ENCODE results near the gene PDCD6IP. TPM values are rescaled to one million over a fixed set of nuclear protein-coding genes. Genes with fewer than 3 reads are reported as not detected.

Gene PDCD6IP
- total RNA-seq, 2 donors from 2014 or later, result 199 to 209 TPM

DNA sequence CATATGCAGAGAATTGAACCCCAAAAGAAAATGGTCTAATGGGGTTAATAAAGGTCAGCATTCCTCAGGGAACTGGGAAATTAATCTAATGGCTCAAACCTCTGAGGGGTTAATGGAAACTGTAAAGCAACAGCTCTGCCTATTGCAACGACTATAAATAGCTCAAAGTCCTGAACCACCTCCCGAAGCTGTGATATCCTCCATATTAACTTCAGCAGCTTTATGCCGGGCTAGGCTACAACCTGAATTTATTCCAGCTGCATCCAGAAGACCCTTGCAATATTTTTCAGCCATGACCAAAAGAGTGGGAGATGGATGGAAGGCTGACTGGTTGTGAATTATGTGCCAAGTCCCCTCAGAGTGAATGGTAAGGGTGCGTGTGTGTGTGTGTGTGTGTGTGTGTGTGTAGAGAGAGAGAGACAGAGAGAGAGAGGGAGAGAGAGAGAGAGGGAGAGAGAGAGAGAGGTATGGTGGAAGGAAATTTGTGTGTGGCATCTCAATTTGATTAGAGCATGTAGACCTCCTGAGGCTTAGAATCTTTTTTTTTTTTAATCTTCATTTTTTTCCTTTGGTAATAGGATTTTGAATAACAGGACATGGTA is 109.9 kb downstream of the PDCD6IP start:
- Mint-ChIP-seq H3K36me3 (ENCODE audit: low read depth) (no peaks in the 10 kb centered on the region), H3K27me3 (no peaks in the 10 kb centered on the region)

DNA sequence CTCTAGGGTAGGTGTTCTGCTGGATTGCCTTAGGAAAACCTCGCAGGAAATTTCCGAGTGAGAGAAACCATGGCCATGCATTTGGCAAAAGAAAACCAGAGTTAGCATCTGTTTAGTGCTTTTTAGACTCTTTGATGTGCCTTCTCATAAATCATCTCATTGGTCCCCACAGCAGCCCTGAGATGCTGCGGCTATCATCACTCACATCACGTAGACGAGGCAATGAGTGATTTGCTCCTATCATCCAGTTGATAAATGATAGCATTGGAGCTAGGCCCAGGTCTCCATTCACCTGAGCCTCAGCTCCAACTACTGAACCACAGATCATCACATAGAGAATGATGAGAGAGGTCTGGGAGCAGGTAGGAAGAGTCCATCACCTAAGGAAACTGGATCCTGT is 111.1 kb downstream of the PDCD6IP start:
- H3K4me3 Mint-ChIP-seq, result no peak overlapping the region
- H3K36me3 Mint-ChIP-seq (ENCODE audit: low read depth), result no peaks in the 10 kb centered on the region
- ATAC-seq (replicated peaks), result no peak
- H3K9me3 Mint-ChIP-seq, result no peaks in the 10 kb centered on the region
- H3K27me3 Mint-ChIP-seq, result no peaks in the 10 kb centered on the region
- H3K27ac Mint-ChIP-seq, result no peak overlapping the region
- no peaks in the 10 kb centered on the region for H3K4me1 Mint-ChIP-seq

More for the DNA sequence above, 109.9 kb downstream of the PDCD6IP start:
- Mint-ChIP-seq H3K4me1 (no peaks in the 10 kb centered on the region), H3K9me3 (no peaks in the 10 kb centered on the region), H3K4me3 (no peak overlapping the region), H3K27ac (no peak overlapping the region)
- ATAC-seq (replicated peaks), result no peak

DNA sequence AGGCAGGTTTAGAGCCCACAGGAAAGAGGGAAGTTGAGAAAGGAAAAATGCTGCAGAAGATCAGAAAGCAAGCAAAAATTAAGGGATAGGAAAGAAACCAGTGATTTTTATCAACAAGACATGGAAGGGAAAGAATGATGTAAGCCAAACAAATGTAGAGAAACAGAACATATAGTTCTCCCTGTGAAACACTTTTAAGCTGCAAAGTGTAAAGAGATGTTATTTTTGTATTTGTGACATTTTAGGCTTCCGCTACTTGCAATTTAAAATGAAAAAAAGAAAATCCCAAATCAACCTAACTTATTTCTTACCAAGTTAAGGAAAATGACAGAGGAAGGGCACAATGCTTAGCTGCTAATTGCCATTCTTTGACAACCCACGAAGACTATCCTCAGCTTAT is 111.6 kb downstream of the PDCD6IP start:
- peaks cover 2% of the 10 kb centered on the region for H3K27me3 Mint-ChIP-seq
- no peak overlapping the region for H3K27ac Mint-ChIP-seq
- no peaks in the 10 kb centered on the region for H3K9me3 Mint-ChIP-seq
- H3K4me3 Mint-ChIP-seq, result no peak overlapping the region
- ATAC-seq (replicated peaks), result no peak
- no peaks in the 10 kb centered on the region for H3K4me1 Mint-ChIP-seq
- H3K36me3 Mint-ChIP-seq (ENCODE audit: low read depth), result no peaks in the 10 kb centered on the region

DNA sequence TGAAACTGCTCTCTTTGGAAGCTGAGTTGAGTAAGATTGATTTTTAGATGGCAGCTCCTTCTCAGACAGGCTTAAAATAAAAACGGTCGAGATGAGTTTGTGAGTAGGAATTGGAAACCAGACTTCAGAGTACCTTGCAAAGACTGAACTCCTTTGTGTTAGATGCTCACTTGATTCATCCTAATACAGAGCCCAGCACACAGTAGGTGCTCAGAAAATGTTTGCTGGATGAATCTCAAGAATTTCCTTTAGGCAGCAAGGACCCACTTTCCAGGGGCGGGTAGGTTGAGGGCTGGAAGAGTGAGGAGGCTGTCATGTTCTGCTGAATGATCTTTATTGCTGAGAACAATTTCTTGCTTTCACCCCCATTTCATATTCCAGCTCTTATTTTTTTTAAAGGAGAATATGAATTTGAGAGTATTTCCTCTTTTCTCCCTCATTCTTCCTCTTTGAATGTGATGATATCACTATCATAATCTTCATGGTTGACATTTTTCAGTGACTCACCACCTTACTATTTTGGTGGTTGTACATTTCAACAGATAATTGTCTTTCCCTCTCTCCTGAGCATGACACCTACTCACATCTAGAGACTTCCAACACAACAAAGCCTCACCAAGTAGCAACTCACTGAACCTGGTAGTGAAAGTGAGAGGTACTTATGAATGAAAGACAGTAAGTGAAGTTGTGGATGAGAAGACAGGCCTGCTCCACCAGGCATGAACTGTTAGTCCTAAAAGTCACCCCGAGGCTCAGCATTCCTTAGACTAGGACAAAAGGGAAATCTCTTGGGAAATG is 113.3 kb downstream of the PDCD6IP start:
- Mint-ChIP-seq H3K4me1 (no peaks in the 10 kb centered on the region), H3K27me3 (peaks cover 6% of the 10 kb centered on the region), H3K36me3 (ENCODE audit: low read depth) (no peaks in the 10 kb centered on the region), H3K4me3 (no peak overlapping the region), H3K27ac (no peak overlapping the region), H3K9me3 (no peaks in the 10 kb centered on the region)
- ATAC-seq (replicated peaks), result no peak

DNA sequence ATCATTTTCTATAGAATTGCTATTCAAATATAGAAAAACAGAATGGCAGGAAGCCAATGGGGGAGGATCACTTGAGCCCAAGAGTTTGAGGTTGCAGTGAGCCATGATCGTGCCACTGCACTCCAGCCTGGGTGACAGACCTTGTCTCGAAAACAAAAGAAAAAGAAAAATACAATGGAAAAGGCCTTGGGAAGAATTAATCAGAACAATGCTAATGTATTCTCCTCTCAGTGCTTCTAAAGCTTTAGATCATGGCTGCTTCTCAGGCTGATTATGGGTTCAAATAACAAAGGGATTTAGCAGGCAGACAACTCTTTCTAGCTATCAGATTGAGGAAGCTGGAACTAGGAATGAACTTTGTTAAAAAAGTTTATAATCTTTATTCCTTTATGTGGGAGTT is 115.8 kb downstream of the PDCD6IP start:
- no peak overlapping the region for H3K4me3 Mint-ChIP-seq
- H3K27ac Mint-ChIP-seq, result no peak overlapping the region
- no peak for ATAC-seq (replicated peaks)
- H3K27me3 Mint-ChIP-seq, result peaks cover 6% of the 10 kb centered on the region
- no peaks in the 10 kb centered on the region for H3K36me3 Mint-ChIP-seq (ENCODE audit: low read depth)
- H3K9me3 Mint-ChIP-seq, result no peaks in the 10 kb centered on the region
- no peaks in the 10 kb centered on the region for H3K4me1 Mint-ChIP-seq

DNA sequence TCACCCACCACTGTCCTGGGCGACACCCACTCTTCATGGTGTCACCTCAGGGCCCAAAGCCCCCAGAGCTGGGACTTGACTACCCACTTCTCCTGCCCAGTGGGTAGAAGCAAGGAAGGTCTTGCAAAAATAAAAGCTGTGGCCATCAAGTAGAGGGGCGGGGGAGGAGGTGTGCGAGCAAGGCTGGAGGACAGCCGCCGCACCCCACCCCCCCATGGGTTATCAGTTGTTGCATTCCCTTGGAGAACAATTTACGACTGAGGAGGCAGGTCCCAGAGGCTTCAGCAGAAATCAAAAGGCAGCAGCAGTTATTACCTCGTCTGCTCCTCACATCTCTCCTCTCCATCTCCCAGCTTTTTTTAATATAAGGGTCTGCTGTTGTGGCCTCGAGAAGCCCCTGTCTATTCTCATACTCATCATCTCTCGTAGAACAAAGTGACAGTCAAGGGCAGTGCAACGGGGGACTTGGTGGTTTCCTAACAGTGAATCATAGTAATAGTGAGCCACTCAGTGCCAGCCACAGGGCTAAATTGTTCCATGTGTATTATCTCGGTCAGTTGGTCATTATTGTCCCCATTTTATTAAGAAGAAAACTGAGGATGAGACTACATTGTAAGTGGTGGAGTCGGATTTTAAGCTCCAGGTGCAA is 116.4 kb downstream of the PDCD6IP start:
- Mint-ChIP-seq H3K9me3 (no peaks in the 10 kb centered on the region), H3K4me1 (no peaks in the 10 kb centered on the region), H3K27me3 (peaks cover 6% of the 10 kb centered on the region), H3K4me3 (no peak overlapping the region), H3K36me3 (ENCODE audit: low read depth) (no peaks in the 10 kb centered on the region), H3K27ac (no peak overlapping the region)
- no peak for ATAC-seq (replicated peaks)

DNA sequence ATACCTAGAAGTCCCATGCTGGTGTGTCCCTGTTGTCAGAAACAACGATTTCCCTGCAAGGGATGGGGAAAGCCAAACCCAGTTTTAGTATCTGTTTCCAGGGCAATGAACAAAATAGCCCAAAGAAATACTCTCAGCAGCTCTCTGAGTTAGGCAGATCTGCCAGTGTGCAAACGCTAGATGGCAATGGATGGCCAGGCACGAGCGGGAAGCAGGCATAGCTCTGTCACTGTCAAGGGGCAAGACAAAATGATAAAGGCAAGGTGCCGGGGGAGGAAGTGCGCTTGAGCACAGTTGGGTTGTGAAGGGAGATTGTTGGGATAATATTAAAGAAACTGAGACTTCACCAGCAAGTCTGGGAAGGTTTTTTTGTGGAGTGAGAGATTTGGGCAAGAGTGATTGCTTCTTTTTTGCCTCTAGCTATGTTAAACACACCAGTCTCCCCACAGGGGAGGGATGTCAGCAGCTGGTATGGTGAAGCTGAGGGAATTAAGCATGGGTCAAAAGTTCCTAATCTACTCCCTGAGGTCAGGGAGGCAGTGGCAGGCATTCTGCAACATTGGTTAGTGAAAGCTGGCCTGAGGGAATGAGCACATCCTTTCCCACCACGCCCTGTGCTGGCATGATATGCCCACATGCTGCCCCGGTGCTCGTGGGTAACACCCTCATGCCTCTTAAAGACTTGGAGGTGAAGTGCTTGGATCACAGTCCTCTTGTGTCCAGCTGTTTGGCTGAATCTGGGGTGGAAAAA is 117.5 kb downstream of the PDCD6IP start:
- no peak for ATAC-seq (replicated peaks)
- Mint-ChIP-seq H3K9me3 (no peaks in the 10 kb centered on the region), H3K4me1 (no peaks in the 10 kb centered on the region), H3K4me3 (no peak overlapping the region), H3K27ac (no peak overlapping the region), H3K27me3 (peaks cover 6% of the 10 kb centered on the region), H3K36me3 (ENCODE audit: low read depth) (no peaks in the 10 kb centered on the region)

DNA sequence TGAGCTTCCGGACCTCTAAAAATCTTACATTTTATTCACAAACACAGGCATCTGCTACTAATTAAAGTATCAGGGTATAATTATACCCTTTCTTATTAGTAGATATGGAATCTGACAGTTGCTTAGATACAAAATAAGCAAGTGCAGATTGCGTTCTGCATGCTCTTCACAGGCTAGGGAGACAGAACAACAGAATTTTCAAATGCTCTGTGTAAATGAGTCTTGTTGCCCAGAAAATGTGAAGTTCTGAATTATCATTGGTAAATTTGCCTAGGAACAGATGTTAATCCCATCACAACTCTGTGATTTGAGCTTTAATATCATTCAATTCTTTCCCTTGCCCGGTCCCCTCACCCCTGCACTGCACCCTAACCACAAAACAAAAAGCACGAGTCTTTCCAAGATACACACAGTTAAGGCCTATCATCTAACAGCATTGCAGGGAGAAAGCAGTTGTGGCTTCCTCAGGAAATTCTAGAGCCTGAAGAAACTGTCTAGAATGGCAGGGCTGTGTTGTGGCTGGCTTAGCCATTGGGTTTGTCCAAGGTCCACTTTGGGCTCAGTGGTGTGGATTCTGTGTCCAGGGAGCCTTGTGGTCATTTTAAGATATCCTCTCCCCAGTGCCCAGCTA is 119.8 kb downstream of the PDCD6IP start:
- H3K4me1 Mint-ChIP-seq, result no peaks in the 10 kb centered on the region
- no peaks in the 10 kb centered on the region for H3K36me3 Mint-ChIP-seq (ENCODE audit: low read depth)

More for the DNA sequence above, 119.8 kb downstream of the PDCD6IP start:
- H3K27ac Mint-ChIP-seq, result no peak overlapping the region
- ATAC-seq (replicated peaks), result no peak
- no peaks in the 10 kb centered on the region for H3K9me3 Mint-ChIP-seq
- H3K27me3 Mint-ChIP-seq, result peaks cover 6% of the 10 kb centered on the region
- no peak overlapping the region for H3K4me3 Mint-ChIP-seq

Other genes with a start within 250 kb of the PDCD6IP start
- gene CLASP2, start 80.4 kb upstream of the PDCD6IP start, total RNA-seq, result 10 to 100 TPM; 41.0 to 48.7 TPM